K562 (cell line): Measurements from ENCODE around the gene SRGAP3. TPM values are rescaled to one million over a fixed set of nuclear protein-coding genes. Genes with fewer than 3 reads are reported as not detected.
A peak's percentile ranks its signal among the peaks of the same experiment; 100 is the strongest.

ENCODE experiments used
- ATAC-seq: fragments of 200-7000 bp; cut with Tn5 transposase; 3 replicates; pipeline ENCODE4 v1.9.1; 2020; ENCODE audit warnings: moderate library complexity
- BruUV-seq: library from RNA; stranded (reverse); fragments of 400-500 nt; replicated peaks from 2 replicates; lab custom pipeline; 2021; lab: Mats Ljungman, UMichigan
- CTCF ChIA-PET: fragments of 300-600 bp; formaldehyde crosslinking; extraction: SDS; loops from one replicate; lab custom pipeline; 2021; ENCODE audit warnings: low intra/inter-chr PET ratio; lab: Yijun Ruan, JAX
- POLR2A ChIA-PET: fragments of 300-600, 350-650 bp; sonication (Branson Sonifier 250); formaldehyde crosslinking; extraction: SDS; loops from one replicate; lab custom pipeline; 2021; ENCODE audit warnings: antibody characterized with exemption, inconsistent platforms; lab: Yijun Ruan, JAX
- DNase-seq, 4 experiments: peaks; one replicate each; pipeline versions ENCODE4 v3.0.0 to v3.0.0-alpha.2; 2011 to 2018; ENCODE audit warnings: low spot score in 3 of 4, mixed read lengths in 3 of 4; ENCODE audit errors: extremely low read depth in 1 of 4
- FAIRE-seq: peaks from 2 replicates; lab custom pipeline; 2011; peaks lifted over from hg19 to GRCh38; lab: Jason Lieb, UNC
- H2AFZ ChIP-seq: 2 replicates; pipeline ENCODE4 v1.6.0; 2011; ENCODE audit warnings: low read depth, low read length, control low read depth, inconsistent platforms
- H3K27ac ChIP-seq: fragments of 200-600 bp; 3 replicates; pipeline ENCODE4 v1.8.0; 2011; ENCODE audit warnings: low read depth, mild to moderate bottlenecking, control low read depth, inconsistent platforms, low read length, moderate library complexity, mixed read lengths; ENCODE audit errors: extremely low read depth
- H3K27me3 ChIP-seq, 2 experiments: fragments of 300-600 bp in 1 of 2; 2 replicates in 1 of 2; 3 replicates in 1 of 2; pipeline versions ENCODE4 v1.6.0 to v1.8.0; 2011; ENCODE audit warnings: inconsistent platforms in 2 of 2, low read length in 2 of 2, mild to moderate bottlenecking in 1 of 2, mixed read lengths in 1 of 2, moderate library complexity in 1 of 2; ENCODE audit not compliant: control insufficient read depth in 2 of 2, insufficient read depth in 2 of 2
- H3K36me3 ChIP-seq: fragments of 300-600 bp; 3 replicates; pipeline ENCODE4 v1.8.0; 2011; ENCODE audit warnings: mild to moderate bottlenecking, low read length, inconsistent platforms; ENCODE audit not compliant: control insufficient read depth, insufficient read depth
- H3K4me1 ChIP-seq, 2 experiments: fragments of 200-600 bp in 1 of 2; replicated peaks in 1 of 2; 2 replicates in 1 of 2; 3 replicates in 1 of 2; pipeline versions ENCODE4 v1.5.1 to v1.8.0; 2011; ENCODE audit warnings: inconsistent platforms in 2 of 2, low read length in 2 of 2, mild to moderate bottlenecking in 1 of 2, mixed read lengths in 1 of 2, moderate library complexity in 1 of 2; ENCODE audit not compliant: control insufficient read depth in 2 of 2, insufficient read depth in 2 of 2
- H3K4me2 ChIP-seq: 2 replicates; pipeline ENCODE4 v1.6.1; 2011; ENCODE audit warnings: low read length, control low read depth, inconsistent platforms, mixed read lengths; ENCODE audit not compliant: insufficient read depth
- H3K4me3 ChIP-seq: fragments of 200-600 bp; sonication (generic), shearing (Covaris generic); 2 replicates; pipeline ENCODE4 v1.5.1; 2016; ENCODE audit warnings: control low read depth, inconsistent platforms
- H3K79me2 ChIP-seq: fragments of 200-600 bp; 3 replicates; pipeline ENCODE4 v1.8.0; 2011; ENCODE audit warnings: low read length, inconsistent platforms; ENCODE audit not compliant: control insufficient read depth, insufficient read depth
- H3K9ac ChIP-seq, 2 experiments: 2 replicates each; pipeline versions ENCODE4 v1.6.0 to v1.6.1; 2011; ENCODE audit warnings: low read depth in 2 of 2, low read length in 2 of 2, control low read depth in 1 of 2, inconsistent platforms in 1 of 2, mild to moderate bottlenecking in 1 of 2, mixed read lengths in 1 of 2; ENCODE audit not compliant: insufficient read depth in 1 of 2
- H3K9me1 ChIP-seq: one replicate; pipeline ENCODE4 v1.6.0; 2011; ENCODE audit warnings: inconsistent platforms, mild to moderate bottlenecking, low read length, moderate library complexity; ENCODE audit not compliant: control insufficient read depth, insufficient read depth
- H3K9me3 ChIP-seq: replicated peaks from 2 replicates; pipeline ENCODE4 v1.5.1; 2011; ENCODE audit warnings: low read depth, low read length, inconsistent platforms; ENCODE audit not compliant: control insufficient read depth, insufficient read depth
- H4K20me1 ChIP-seq: replicated peaks from 2 replicates; pipeline ENCODE4 v1.6.1; 2011; ENCODE audit warnings: low read length, inconsistent platforms, mixed read lengths; ENCODE audit not compliant: control insufficient read depth, insufficient read depth
- CEBPB ChIP-seq: fragments of 450-650 bp; IDR thresholded peaks from 2 replicates; pipeline ENCODE4 v1.6.1; 2016; ENCODE audit warnings: missing genetic modification characterization, missing compliant biosample characterization
- CEBPG ChIP-seq, 3 experiments: fragments of 200-800 bp in 1 of 3; sonication (Bioruptor generic) in 1 of 3; sonication (generic) in 1 of 3; formaldehyde crosslinking in 1 of 3; IDR thresholded peaks in 2 of 3; conservative IDR thresholded peaks in 1 of 3; 2 replicates each; pipeline versions ENCODE4 v1.6.1 to v1.8.0; 2016 to 2022; ENCODE audit warnings: missing compliant biosample characterization in 2 of 3, missing genetic modification characterization in 2 of 3, mild to moderate bottlenecking in 1 of 3, missing genetic modification reagents in 1 of 3
- E2F1 ChIP-seq: sonication (generic); formaldehyde crosslinking; IDR thresholded peaks from 2 replicates; pipeline ENCODE4 v1.8.1; 2023; ENCODE audit warnings: mild to moderate bottlenecking, missing genetic modification reagents, moderate library complexity
- WGBS: fragments of 100-300 bp; shearing (Covaris generic); methylation state at CpG from one replicate; pipeline ENCODE4 v1.1.6; 2016; ENCODE audit warnings: low coverage, mixed read lengths; ENCODE audit not compliant: insufficient coverage; ENCODE audit errors: missing lambda C conversion rate; 5-methylcytosine and 5-hydroxymethylcytosine counted together
- in situ Hi-C: fragments of 300-500 bp; cut with MboI; formaldehyde crosslinking; loops from 4 replicates; pipeline ENCODE4 v1.15.0; 2018; ENCODE audit warnings: inconsistent platforms, mixed read lengths
- intact Hi-C: fragments of 100-400 bp; cut with micrococcal nuclease; formaldehyde crosslinking; loops from 2 replicates; pipeline ENCODE4 v1.14.2; 2022
- polyA plus RNA-seq, 8 experiments: library from polyadenylated mRNA; depleted of rRNA in 4 of 8; stranded (reverse) in 5 of 8; unstranded in 3 of 8; fragments of >200 nt; fragmentation: Nextera tagmentation in 2 of 8; fragmentation: Illumina TruSeq in 1 of 8; extraction: Ambion mirVana in 2 of 8; extraction: Trizol in 1 of 8; gene quantifications; 2 replicates each; pipeline versions ENCODE4 v1.2.1 to v1.2.3, GENCODE V29; 2011 to 2014; ENCODE audit warnings: inconsistent platforms in 1 of 8, missing spikeins in 1 of 8
- total RNA-seq, 7 experiments: library from RNA; depleted of rRNA in 6 of 7; stranded (reverse); fragments of >200 nt in 6 of 7; fragmentation: Illumina TruSeq in 2 of 7; extraction: Trizol in 2 of 7; gene quantifications; 2 replicates each; pipeline versions ENCODE4 v1.2.1 to v1.2.3, GENCODE V29; 2011 to 2021; ENCODE audit warnings: low replicate concordance in 1 of 7
- TF ChIP-seq, protein P1 (sequence below): fragments of 450-650 bp; IDR thresholded peaks from 2 replicates; pipeline ENCODE4 v1.6.1; 2016; ENCODE audit warnings: low read depth

Gene SRGAP3
- total and polyA plus RNA-seq, 9 of the 15 experiments (the other 6 are each of a cell fraction or from before 2014, with no cell fraction given), result 0.11 to 0.85 (median 0.35) TPM; not detected in 2

DNA sequence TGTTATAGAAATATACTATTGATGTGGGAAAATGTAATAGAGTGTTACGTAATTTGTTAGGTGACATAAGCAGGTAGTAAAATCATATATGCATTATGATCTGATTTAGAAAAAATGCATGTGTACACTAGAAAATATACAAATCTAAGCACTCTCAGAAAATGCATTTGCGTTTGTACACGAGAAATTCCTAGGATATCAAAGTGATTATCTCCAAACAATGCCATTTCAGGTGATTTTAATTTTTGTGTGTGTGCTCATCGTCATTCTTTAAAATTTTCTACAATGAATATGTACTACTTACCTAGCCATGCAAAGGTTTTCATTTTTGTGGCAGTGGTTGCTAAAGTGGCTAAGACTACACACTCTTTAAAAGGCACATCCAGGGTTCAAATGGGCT is 145.3 kb downstream of the SRGAP3 start:
- no peaks in the 10 kb centered on the region for H3K4me1 ChIP-seq
- TF ChIP-seq, protein P1, sequence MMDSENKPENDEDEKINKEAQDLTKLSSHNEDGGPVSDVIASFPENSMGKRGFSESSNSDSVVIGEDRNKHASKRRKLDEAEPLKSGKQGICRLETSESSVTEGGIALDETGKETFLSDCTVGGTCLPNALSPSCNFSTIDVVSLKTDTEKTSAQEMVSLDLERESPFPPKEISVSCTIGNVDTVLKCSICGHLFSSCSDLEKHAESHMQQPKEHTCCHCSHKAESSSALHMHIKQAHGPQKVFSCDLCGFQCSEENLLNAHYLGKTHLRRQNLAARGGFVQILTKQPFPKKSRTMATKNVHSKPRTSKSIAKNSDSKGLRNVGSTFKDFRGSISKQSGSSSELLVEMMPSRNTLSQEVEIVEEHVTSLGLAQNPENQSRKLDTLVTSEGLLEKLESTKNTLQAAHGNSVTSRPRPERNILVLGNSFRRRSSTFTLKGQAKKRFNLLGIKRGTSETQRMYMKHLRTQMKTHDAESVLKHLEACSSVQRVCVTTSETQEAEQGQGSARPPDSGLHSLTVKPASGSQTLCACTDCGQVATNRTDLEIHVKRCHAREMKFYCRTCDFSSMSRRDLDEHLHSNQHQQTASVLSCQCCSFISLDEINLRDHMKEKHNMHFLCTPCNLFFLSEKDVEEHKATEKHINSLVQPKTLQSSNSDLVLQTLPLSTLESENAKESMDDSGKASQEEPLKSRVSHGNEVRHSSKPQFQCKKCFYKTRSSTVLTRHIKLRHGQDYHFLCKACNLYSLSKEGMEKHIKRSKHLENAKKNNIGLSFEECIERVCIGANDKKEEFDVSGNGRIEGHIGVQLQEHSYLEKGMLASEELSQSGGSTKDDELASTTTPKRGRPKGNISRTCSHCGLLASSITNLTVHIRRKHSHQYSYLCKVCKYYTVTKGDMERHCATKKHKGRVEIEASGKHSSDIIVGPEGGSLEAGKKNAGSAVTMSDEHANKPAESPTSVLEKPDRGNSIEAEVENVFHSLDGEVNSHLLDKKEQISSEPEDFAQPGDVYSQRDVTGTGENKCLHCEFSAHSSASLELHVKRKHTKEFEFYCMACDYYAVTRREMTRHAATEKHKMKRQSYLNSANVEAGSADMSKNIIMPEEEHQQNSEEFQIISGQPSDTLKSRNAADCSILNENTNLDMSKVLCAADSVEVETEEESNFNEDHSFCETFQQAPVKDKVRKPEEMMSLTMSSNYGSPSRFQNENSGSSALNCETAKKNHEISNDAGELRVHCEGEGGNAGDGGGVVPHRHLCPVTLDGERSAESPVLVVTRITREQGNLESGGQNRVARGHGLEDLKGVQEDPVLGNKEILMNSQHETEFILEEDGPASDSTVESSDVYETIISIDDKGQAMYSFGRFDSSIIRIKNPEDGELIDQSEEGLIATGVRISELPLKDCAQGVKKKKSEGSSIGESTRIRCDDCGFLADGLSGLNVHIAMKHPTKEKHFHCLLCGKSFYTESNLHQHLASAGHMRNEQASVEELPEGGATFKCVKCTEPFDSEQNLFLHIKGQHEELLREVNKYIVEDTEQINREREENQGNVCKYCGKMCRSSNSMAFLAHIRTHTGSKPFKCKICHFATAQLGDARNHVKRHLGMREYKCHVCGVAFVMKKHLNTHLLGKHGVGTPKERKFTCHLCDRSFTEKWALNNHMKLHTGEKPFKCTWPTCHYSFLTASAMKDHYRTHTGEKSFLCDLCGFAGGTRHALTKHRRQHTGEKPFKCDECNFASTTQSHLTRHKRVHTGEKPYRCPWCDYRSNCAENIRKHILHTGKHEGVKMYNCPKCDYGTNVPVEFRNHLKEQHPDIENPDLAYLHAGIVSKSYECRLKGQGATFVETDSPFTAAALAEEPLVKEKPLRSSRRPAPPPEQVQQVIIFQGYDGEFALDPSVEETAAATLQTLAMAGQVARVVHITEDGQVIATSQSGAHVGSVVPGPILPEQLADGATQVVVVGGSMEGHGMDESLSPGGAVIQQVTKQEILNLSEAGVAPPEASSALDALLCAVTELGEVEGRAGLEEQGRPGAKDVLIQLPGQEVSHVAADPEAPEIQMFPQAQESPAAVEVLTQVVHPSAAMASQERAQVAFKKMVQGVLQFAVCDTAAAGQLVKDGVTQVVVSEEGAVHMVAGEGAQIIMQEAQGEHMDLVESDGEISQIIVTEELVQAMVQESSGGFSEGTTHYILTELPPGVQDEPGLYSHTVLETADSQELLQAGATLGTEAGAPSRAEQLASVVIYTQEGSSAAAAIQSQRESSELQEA, result no peak
- TF ChIP-seq CEBPB (tag) (0 out of 2 replicates have a peak, but pooled peaks have one; percentile 34), E2F1 (CRISPR knock-in tag) (no peak), CEBPG (CRISPR knock-in tag; IDR thresholded peaks at IDR 0.05) (no peak), CEBPG (tag; conservative IDR thresholded peaks at IDR 0.05 in 1 of 2, IDR thresholded peaks at IDR 0.05 in 1 of 2) (peak in 1 of 2 experiments; percentile 48; a peak in 1 of 4 replicates)
- TF ChIP-seq, all 486 proteins: peak for 2
- POLR2A ChIA-PET, result no interaction called here
- H3K4me2 ChIP-seq, result no peak overlapping the region
- H3K9me3 ChIP-seq, result no peaks in the 10 kb centered on the region
- DNase-seq, result no peak
- in situ Hi-C loops, result no loop called here
- FAIRE-seq, result no peak
- CTCF ChIA-PET, result no interaction called here
- no peak overlapping the region for H3K4me3 ChIP-seq
- BruUV-seq, result no TSS peak
- H2AFZ ChIP-seq, result no peak overlapping the region
- no peak overlapping the region for H3K27ac ChIP-seq
- no peaks in the 10 kb centered on the region for H4K20me1 ChIP-seq
- H3K27me3 ChIP-seq, result peaks cover 18 to 54% of the 10 kb centered on the region in 2 experiments; a peak in 4 of 5 replicates
- intact Hi-C loops, result no loop called here
- no peaks in the 10 kb centered on the region for H3K36me3 ChIP-seq
- H3K9me1 ChIP-seq, result no peaks in the 10 kb centered on the region
- ATAC-seq, result no peak
- H3K9ac ChIP-seq, result no peak overlapping the region
- WGBS, result 0% methylated on average over 4 of the region's 4 CpGs
- H3K79me2 ChIP-seq, result no peaks in the 10 kb centered on the region
